HG03280 (cell line): ENCODE data around the gene DCPS.
"Not testable (repeated sequence)": the region's sequence is repeated elsewhere in the genome, so short reads cannot be mapped to it uniquely, and the experiment has no call there.

Experiments
- ATAC-seq: cut with Tn5 transposase; IDR thresholded peaks from one replicate; pipeline ENCODE4 v1.9.1; 2021; ENCODE audit warnings: mild to moderate bottlenecking, moderate library complexity; ENCODE audit not compliant: unreplicated experiment

DCPS gene

GRCh38 chr11:126303623-126304456 lies at the start of gene DCPS:
Gene DCPS, plus strand, starts transcription at chr11:126304060. Its CDS starts 21 bp downstream, at chr11:126304081.
- ATAC-seq: peak; percentile 90

DNA sequence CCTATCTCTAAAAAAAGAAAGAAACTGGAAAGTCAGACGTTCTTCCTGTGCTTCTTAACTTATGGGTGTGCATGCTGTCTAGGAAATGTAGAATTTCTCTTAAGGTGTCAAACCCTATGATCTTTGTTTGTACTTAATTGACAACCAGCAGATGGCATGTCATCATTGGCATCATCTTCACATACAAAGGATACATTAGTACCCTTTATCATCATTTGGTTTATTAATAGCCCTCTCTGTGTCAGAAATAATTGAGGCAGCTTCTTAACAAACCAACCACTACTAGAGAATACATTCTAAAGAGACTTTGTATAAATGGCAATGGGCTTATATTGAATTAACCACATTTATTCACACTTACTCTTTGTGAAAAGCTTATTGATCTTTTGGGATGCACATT lies 49.0 kb upstream of the DCPS start:
- ATAC-seq: no peak

GRCh38 chr11:126255507-126255906 lies 48.4 kb upstream of the DCPS start:
- ATAC-seq: not testable (repeated sequence)

DNA sequence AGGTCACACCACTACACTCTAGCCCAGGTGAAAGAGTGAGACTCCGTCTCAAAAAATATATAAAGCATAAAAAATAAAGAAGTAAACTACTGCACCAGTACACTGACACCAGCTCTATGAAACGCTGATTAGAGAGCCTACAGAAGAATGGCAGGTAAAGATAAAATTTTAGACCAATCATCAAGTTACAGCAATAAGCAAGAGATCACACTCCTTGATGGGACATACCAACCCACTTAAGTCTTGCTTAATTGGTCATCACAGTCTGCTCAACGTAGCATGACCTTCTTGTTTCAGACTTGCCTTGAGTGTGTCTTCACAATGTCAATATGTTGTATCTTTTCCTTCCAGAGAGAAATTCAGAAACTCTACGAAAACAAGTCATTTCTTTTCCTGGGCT lies 47.6 kb upstream of the DCPS start:
- ATAC-seq: no peak

DNA sequence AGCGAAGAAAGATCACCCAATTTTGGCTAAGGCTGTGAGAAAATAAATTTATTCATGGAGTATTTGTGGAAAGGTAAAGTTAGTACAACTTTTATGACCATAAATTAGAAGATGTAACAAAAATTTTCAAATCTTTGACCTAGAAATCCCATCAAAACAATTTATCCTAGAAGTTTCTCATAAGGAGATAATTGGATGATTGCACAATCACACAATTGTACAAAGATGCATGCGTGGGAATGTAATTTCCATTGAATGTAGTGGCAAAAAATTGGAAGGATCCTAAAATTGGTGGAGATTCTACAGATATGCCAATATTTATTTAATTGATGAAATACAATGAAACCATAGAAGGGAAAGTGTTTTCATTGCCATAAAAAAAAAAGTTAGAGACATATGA lies 46.7 kb upstream of the DCPS start:
- no peak for ATAC-seq

GRCh38 chr11:126257764-126258163 lies 46.1 kb upstream of the DCPS start:
- ATAC-seq: no peak

DNA sequence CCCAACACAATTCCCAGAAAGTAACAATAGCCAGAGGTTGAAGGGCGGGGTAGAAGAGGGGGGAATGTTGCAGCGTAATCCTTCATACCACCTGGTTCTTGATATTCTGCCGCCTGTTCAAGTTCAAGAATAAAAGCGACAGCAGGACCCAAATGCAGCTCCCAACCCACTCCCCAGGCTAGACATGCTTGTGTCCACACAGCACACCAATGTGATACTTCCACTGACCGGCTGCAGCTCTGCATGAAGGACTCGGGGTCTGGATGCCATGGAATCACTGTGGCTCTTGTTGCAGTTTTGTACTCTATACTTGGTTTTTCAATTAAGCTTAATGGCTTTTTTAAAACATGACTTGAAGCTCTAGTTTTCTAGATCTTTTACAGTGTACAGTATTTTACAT lies 41.6 kb upstream of the DCPS start:
- no peak for ATAC-seq

GRCh38 chr11:126263489-126263888 lies 40.4 kb upstream of the DCPS start:
- ATAC-seq: no peak

DNA sequence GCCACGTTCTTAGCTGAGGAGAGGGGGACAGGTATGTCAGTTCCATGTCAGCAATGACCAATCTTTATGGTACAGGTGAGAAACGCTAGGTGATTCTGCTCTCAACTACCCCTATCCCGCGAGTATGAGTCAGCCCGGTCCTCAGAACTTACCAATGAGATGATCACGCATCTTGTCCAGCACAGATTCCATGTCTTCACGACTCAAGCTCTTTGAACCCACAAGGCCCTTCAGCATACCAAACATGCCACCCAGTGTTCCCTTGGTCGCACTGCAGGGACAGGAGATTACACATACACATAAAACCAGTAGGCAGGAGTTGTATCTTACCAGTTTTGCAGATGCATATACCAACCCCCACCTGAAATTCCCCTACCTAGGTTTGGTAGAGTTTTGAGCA lies 38.0 kb upstream of the DCPS start:
- ATAC-seq: no peak

GRCh38 chr11:126267650-126268049 lies 36.2 kb upstream of the DCPS start:
- ATAC-seq: no peak

DNA sequence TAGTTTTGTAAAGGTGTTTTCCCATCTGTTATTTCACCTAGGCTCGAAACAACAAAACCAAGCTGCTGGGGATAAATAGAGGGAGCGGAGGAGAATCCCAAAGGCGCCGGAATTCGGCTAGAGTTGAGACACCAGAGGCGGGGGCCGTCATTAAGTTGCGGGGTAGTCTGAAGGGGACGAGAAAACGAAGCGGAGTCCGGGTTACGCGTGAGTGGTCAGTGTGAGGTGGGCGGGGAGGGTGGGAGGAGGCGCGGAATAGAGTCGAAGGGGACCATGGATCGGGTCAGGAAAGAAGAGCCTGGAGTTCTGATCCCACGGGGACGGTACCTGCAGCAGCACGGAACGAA lies 35.5 kb upstream of the DCPS start:
- peak; percentile 3 for ATAC-seq

DNA sequence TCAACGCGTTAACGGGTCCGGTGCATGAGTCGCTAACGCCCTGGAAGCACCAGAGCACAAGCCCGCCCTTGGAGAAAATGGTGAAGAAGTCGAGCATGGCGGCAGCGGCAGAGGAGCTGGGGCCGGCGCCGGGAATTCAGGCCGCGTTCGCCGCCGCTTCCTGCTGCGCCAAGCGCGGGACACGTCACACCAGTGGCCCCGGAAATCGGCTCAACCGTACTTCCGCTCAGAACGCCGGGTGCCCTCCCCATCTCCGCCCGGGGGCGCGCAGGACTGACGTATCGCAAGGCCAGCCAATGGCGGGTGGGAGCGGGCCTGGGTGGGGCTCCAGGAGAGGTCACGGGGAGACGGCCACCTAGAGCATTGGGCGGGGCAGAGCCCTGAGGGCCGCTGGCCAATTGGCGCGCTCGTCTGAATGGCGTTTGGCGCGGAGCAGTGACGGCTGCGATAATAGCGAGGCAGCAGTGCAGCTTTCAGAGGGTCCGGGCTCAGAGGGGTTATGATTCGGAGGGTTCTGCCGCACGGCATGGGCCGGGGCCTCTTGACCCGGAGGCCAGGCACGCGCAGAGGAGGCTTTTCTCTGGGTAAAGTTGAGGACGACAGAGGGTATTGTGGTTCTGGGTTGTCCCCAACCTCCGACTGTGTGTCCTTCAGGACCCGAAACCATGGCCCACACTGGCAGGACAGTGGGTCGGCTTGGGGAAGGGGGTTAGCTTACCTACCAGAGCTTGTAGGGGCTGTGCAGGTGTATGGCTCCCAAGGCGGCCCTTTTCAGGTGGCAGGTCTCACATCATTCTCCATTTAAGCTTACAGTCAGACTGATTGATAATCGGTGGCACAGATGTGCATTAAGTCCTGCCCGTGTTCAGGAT lies 34.9 kb upstream of the DCPS start, which contains the start of the genes FOXRED1 and SRPRA:
FOXRED1 (plus strand) TSS at position 447 of the 872 bp plus-strand sequence; CDS start at position 500, 53 bp downstream.
SRPRA (minus strand) TSS at position 188 of the 872 bp plus-strand sequence; CDS start at position 97, 91 bp downstream.
- ATAC-seq: peak; percentile 100

DNA sequence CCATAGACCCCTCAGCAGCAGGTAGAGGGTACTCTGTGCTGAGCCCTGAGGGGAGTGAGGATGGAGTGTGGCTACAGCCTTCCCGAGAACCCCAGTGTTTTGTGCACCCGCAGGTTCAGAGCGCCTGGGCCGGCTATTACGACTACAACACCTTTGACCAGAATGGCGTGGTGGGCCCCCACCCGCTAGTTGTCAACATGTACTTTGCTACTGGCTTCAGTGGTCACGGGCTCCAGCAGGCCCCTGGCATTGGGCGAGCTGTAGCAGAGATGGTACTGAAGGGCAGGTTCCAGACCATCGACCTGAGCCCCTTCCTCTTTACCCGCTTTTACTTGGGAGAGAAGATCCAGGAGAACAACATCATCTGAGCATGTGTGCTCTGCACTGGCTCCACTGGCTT lies 26.5 kb upstream of the DCPS start:
- ATAC-seq: no peak

DNA sequence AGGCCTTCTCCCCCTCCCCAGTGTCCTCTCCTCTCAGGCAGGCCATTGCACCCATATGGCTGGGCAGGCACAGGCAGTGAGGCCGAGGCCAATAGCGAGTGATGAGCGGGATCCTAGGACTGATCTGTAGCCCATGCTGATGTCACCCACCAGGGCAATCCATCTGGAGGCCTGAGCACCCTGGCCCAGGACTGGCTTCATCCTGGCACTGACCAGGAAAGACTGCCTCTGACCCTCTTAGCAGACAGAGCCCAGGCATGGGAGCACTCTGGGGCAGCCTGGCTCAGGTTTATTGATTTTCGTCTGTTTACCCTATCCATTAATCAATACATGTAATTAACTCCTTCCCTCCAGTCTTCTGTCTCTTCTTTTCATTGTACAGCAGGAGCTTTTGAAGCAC lies 26.1 kb upstream of the DCPS start:
- no peak for ATAC-seq

GRCh38 chr11:126279191-126279590 lies 24.7 kb upstream of the DCPS start:
- ATAC-seq: no peak

- ATAC-seq: no peak
Observed at GRCh38 chr11:126280595-126280994, 23.3 kb upstream of the DCPS start.

DNA sequence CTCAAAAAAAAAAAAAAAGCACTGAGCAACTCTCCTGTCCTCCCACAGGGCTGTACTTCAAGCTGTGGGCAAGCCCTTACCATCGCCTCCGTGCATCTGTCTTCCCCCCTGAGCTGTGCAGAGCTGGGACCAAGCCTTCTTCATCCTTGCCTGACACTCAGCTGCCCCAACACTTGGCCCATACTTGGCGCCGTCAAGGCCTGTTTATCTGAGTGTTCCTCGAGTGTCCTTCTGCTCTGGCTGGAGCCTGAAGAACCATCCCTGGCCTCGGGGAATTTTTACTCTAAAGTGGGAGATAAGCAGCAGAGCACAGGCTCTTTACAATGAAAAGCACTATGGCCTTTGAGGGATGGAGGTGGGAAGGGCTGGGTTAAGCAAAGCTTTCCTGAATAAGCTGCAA lies 22.6 kb upstream of the DCPS start:
- no peak for ATAC-seq

DNA sequence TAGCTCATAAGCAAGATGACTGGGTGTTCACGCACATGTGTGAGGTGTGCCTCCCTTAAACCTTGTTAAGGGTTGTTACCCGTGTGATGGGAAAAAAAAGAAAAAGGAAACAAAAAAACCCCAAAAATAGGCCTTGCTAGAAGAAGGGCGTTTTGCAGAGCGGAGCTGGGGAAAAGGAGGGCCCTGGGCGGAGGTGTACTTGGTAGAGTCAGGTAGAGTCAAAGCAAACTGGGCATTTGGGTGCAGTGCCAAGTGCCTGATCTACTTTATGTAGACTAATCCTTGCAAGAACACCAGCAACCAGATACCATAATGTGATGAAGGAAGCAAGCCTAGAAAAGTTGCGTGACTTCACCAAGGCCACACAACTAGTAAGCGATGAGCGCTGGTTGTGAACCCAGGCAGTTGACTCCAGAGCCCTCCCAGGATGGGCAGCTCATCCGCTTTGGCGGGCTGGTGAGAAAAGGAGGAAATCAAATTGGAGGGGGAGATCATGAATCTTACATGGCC lies 22.1 kb upstream of the DCPS start:
- no peak for ATAC-seq

DNA sequence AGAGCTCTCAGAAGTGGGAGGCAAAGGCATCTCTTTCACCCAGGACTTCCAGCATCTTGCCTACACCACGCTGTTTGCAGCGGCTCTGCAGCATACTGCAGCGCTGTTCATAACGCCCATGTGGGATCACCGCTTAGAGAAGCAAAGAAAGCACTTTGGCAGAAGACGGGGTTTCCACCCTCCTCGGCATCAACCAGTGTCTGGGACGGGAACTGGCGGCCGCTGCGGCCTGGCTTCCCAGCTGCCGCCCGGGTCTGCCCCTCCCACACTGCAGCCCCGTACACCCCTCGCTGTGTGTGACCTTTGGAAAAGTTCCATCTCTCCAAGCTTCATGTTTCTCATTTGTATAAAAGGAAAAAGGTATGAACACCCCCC lies 21.5 kb upstream of the DCPS start:
- no peak for ATAC-seq

GRCh38 chr11:126282736-126283591 lies 20.9 kb upstream of the DCPS start, which contains the start of gene TIRAP:
Gene TIRAP, plus strand, starts transcription at chr11:126283093. Its CDS starts 7,802 bp downstream, at chr11:126290895.
- ATAC-seq: peak; percentile 52

DNA sequence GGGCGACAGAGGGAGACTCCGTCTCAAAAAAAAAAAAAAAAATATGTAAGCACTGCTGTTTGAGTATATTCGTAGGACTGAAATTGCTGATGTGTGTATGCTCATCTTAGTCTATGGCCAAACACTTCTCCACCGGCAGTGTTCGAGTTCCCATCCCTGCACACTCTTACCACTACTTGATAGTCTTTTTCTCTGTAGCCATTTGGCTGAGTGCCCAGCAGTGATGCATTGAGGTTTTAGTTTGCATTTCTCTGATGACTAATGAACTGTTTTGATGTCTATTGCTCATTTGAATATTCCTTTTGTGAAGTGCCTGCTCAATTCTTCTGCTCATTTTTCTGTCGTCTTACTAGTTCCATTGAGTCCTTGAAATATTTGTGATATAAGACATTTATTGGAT lies 19.0 kb upstream of the DCPS start:
- peak; percentile 59 for ATAC-seq
